GM06990 (cell line): Measurements from ENCODE around the gene CNTN2.

Experiments used
- DNase-seq: peaks from one replicate; pipeline ENCODE4 v3.0.0-alpha.2; 2011; ENCODE audit not compliant: insufficient read length; ENCODE audit errors: extremely low read depth
- H3K27me3 ChIP-seq: replicated peaks from 2 replicates; pipeline ENCODE4 v1.6.0; 2011; ENCODE audit warnings: low read length; ENCODE audit not compliant: control insufficient read depth, insufficient read depth
- H3K36me3 ChIP-seq: 2 replicates; pipeline ENCODE4 v1.5.1; 2011; ENCODE audit warnings: low read length; ENCODE audit not compliant: control insufficient read depth, insufficient read depth
- H3K4me3 ChIP-seq: replicated peaks from 2 replicates; pipeline ENCODE4 v1.5.1; 2011; ENCODE audit warnings: low read depth, mild to moderate bottlenecking, control low read depth, low read length
- TF ChIP-seq, protein P1 (sequence below): IDR thresholded peaks from 2 replicates; pipeline ENCODE4 v1.5.1; 2011; ENCODE audit warnings: low read length, control low read depth, mild to moderate bottlenecking, inconsistent platforms; ENCODE audit not compliant: insufficient read depth, poor library complexity, severe bottlenecking

The CNTN2 gene

DNA sequence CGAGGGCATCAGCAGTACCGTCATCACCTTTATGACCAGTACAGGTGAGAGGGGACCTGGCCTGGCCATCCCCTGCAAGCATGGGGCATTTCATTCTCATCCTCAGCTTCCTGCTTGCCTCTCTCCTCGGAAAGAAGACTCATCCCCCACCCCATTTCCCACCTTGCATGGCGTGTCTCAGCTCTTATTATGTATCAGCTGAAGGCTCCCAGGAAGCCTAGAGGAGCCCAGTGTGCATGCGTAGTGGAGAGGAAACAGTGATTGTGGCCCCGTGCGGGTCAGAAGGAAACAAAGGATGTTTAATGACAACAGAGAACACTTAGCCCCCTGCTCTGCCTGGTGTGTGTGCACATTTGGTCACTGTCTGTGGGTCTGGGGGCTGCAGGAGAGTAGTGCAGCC lies 40.3 kb upstream of the CNTN2 start:
- no peaks in the 10 kb centered on the region; the same call in 1 of the 2 replicates for H3K27me3 ChIP-seq

DNA sequence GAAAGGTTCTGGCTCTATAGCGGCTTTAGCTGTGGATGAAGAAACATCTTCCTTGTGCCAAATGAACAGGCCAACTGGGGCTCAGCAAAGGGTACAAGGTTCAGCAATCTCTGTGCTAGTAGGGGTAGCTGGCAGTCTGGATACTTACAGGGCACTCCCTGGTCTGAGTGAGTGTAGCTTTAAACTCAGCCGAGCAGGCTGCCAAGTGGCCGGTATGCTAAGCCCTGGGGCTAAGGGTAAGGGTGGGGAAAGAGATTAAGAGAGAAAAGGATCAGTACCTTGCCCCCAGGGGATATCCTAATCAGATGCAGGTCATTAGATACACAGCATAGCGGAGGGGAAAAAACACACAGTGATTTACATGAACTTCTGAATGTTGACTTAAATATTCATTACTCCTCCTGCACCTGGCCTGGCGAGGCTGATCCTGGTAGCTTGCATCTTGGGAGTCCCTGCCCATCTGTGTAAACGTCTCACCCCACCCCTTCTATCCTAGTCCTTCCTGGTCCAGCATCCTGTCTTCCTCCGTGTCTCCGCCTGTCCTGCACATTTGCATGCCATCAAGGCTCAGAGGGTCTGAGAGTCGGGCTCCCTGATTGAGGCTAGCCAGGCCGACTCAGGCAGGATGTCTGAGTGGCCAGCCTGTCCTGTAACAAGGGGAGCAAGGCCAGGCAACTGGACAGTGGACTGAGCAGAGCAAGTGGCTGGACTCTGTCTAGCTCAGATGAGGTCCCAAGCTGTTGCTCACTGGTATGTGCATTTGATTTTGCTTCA lies 39.5 kb upstream of the CNTN2 start:
- TF ChIP-seq, protein P1, sequence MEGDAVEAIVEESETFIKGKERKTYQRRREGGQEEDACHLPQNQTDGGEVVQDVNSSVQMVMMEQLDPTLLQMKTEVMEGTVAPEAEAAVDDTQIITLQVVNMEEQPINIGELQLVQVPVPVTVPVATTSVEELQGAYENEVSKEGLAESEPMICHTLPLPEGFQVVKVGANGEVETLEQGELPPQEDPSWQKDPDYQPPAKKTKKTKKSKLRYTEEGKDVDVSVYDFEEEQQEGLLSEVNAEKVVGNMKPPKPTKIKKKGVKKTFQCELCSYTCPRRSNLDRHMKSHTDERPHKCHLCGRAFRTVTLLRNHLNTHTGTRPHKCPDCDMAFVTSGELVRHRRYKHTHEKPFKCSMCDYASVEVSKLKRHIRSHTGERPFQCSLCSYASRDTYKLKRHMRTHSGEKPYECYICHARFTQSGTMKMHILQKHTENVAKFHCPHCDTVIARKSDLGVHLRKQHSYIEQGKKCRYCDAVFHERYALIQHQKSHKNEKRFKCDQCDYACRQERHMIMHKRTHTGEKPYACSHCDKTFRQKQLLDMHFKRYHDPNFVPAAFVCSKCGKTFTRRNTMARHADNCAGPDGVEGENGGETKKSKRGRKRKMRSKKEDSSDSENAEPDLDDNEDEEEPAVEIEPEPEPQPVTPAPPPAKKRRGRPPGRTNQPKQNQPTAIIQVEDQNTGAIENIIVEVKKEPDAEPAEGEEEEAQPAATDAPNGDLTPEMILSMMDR, result no peak
- no peaks in the 10 kb centered on the region for H3K36me3 ChIP-seq
- no peak overlapping the region for H3K4me3 ChIP-seq
- DNase-seq, result no peak
- no peaks in the 10 kb centered on the region; the same call in 1 of the 2 replicates for H3K27me3 ChIP-seq

More for the DNA sequence above, 40.3 kb upstream of the CNTN2 start:
- no peaks in the 10 kb centered on the region for H3K36me3 ChIP-seq
- TF ChIP-seq, protein P1, result no peak
- no peak for DNase-seq
- H3K4me3 ChIP-seq, result no peak overlapping the region

DNA sequence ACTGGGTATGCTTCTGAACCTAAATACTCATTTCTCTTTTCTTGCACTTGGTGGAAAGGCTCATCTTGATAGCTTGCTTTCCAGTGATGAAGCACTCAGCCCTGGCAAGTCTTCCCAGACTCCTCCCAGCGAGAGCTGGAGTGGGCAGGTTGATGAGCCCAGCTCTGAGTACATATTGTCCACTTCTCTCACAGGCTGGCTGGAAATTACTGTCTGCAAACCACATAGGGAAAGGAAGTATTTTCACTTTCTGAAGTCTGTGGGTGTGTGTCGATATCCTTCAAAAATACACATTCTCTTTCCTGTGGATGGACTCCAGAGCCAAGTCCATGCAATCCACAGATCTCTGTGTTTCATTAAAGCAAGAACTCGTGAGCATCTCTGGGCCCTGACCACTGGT lies 38.7 kb upstream of the CNTN2 start:
- TF ChIP-seq, protein P1, result no peak
- no peak for DNase-seq
- H3K36me3 ChIP-seq, result no peaks in the 10 kb centered on the region
- no peak overlapping the region for H3K4me3 ChIP-seq
- H3K27me3 ChIP-seq, result no peaks in the 10 kb centered on the region; the same call in 1 of the 2 replicates

DNA sequence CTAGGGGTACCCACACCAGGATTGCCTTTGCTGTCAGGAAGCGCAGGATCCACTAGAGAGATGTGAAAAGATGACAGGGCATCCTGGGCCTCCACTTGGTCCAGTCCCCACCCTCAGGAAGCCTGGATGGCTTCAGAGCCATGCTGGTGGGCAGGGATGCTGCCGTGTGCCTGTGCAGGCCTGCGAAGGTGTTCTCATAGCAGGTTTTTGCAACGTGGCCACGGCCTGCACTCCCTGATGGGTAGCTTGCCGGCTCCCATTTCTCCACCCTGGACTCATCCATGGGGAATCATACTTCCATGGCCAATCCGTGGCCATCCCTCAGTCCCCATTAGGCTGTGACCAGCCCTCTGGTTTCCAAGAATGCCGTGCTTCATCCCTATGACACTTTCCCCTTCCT lies 34.1 kb upstream of the CNTN2 start:
- Histone ChIP-seq H3K4me3 (no peak overlapping the region), H3K27me3 (no peaks in the 10 kb centered on the region; the same call in 1 of the 2 replicates), H3K36me3 (no peaks in the 10 kb centered on the region)
- no peak for DNase-seq
- TF ChIP-seq, protein P1, result no peak

DNA sequence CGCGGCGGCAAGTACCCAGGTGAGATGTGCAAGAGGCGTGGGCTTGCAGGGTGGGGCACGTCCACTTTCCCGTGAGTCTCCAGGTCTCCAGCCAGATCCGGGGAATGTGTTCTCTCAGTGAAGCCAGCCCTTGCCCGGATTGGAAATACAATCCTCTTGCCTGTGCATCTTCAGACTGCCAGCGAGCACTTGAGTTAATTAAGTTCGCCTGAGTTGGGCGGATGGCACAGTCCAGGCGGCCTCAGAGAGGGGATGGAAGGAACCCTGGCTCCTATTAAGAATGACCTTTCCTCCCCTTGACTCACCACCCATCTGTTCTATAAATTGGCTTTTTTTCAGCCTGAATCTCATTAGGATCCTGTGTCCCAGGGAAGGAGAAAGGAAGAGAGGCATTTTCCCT lies 33.3 kb upstream of the CNTN2 start:
- DNase-seq, result no peak
- TF ChIP-seq, protein P1, result no peak
- Histone ChIP-seq H3K4me3 (no peak overlapping the region), H3K27me3 (no peaks in the 10 kb centered on the region; the same call in 1 of the 2 replicates), H3K36me3 (no peaks in the 10 kb centered on the region)
